GM18519 (cell line): Measurements from ENCODE around the gene FSCN2.
"Not testable (repeated sequence)": the region's sequence is repeated elsewhere in the genome, so short reads cannot be mapped to it uniquely, and the experiment has no call there.

Experiments
- ATAC-seq: cut with Tn5 transposase; IDR thresholded peaks from one replicate; pipeline ENCODE4 v1.9.1; 2021; ENCODE audit warnings: mild to moderate bottlenecking, moderate library complexity; ENCODE audit not compliant: unreplicated experiment, low FRiP score

FSCN2 gene

DNA sequence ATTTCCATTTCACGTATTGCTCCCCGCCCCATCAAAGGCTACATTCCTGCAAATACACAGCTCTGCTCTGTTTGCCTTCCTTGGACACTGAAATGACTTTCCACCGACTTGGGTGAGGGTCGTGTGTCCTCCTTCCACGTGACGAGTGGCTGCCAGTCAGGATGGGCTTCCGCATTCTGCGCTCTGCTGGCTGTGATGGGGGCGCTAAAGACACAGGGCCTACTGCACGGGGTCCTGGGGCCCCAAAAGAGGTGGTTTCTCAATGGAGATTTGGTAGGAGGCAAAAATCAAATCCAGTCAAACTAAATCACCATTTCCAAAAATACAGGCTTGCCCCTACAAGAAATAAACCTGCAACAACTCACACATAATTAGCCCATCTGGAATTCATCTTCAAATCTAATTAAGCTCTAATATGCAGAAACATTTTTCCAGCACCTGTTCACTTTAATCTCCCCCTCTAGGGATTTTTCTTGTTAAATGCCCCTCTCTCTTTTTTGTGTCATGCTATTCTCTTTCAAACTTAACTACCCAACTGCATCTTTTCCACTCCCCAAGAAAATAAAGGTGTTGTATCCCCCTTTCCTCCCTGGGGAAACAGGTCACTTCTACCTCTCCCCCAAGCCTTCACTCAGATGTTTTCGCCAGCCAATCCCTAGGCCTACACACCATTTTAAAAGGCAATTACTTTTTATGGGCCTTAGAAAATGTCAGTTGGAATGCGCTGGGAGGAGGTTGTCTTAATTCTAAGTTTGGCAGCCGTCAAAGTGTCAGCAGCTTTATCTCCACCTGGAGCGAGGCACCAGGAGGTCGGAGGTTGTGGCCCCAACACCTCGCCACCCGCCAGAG, 45.8 kb downstream of the FSCN2 start:
- ATAC-seq: no peak

DNA sequence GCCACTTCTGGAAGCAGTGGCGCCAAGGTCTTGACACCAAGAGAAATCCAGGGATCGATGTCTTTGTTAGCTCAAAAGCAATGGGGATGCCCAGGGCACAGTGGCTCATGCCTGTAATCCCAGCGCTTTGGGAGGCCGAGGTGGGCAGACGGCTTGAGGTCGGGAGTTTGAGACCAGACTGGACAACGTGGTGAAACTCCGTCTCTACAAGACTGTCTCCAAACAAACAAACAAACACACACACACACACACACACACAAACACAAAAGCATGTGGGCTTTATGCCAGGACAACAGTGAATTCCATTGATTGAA, 46.4 kb downstream of the FSCN2 start:
- ATAC-seq: no peak

GRCh38 chr17:81575836-81576235, 47.7 kb downstream of the FSCN2 start:
- no peak for ATAC-seq

DNA sequence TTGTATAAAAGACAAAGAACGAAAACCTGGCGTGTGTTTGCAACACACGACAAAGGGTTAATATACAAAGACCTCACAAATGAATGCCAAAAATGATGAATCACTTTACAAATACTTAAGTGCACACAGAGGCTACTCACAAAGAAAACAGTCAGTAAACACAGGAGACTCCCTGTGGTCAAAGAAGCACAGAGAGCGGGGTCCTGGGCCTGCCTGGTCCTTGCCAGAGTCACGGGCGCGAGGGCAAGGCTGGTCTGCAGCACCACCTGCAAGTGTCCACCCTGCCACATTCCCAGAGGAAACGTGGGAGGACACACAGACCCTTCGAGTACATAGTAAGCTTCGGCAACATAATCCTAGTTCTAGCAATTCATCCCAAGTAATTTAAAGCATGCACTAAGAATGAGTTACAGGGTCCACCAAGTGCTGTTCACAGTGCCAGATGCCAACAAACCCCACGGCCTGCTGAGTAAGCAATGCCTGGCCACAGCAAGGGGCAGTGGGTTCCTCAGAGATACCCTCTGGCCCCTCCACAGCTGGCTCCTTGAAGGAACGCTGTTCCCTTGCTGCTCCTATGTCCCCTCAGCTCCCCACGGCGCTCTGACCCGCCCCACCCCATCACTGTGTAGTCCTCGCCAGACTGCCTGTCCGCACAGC, 48.6 kb downstream of the FSCN2 start:
- ATAC-seq: no peak

DNA sequence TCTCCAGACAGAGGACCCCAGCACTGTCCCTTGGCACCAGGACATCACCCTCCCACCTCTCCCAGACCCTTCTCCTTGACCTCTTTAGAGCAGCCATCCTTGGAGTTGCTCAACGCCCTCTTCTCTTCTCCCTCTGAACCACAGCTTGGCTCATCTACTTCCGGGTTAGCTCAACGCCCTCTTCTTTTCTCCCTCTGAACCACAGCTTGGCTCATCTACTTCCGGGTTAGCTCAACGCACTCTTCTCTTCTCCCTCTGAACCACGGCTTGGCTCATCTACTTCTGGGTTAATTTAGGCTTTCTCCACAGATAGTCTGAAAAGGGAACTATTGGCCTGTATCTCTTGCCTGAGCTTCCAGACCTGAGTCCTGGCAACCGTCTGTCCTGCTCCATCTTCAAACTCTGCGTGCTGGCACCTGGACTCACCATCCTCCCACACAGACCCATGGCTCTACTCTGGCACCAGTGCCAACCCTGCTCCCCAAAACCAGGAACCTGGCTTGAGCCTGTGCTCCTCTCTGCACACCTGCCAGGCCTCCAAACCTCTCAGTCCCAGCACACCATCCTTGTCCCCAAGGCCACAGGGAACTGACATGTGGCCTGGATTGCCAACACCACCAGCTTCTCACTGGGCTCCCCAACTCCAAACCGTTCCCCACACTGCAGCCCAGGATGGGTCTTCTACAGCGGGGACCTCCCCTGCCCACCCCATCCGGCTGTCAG, 49.3 kb downstream of the FSCN2 start:
- no peak for ATAC-seq

- no peak for ATAC-seq
Observed at GRCh38 chr17:81578038-81578441, 49.9 kb downstream of the FSCN2 start.

DNA sequence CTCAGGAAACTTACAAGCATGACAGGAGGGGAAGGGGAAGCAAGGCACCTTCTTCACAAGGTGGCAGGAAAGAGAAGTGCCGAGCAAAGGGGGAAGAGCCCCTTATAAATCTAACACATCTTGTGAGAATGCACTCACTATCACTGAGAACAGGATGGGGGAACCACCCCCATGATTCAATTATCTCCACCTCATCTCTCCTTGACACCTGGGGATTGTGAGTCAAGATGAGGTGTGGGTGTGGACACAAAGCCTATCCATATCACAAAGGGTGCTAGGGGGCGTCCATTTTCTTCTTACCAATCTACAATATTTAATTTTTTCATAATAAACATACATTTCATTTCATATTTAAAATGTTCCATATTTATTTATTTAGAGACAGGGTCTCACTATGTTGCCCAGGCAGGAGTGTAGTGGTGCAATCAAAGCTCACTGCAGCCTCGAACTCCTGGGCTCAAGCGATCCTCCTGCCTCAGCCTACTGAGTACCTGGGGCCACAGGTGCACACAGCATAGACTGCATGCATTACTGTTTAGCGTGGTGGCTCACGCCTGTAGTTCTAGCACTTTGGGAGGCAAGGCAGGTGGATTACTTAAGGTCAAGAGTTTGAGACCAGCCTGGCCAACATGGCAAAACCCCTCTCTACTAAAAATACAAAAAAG, 50.5 kb downstream of the FSCN2 start:
- no peak for ATAC-seq

DNA sequence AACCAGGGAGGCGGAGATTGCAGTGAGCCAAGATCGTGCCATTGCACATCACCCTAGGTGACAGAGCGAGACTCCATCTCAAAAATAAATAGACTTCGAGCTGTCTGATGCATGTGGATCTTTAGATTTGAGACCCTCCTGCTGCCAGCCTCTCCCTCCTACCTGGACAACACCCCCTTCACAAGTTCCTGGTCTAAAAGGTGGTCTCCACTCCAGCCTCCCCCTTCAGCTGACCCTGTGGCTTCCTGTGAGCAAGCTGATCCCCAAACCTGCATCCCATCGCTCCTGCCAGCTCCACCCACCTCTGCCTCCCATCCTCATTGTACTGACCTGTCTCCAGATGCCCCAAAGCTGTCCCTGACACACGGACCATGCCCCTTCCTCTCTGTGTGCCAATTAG, 51.1 kb downstream of the FSCN2 start:
- no peak for ATAC-seq

DNA sequence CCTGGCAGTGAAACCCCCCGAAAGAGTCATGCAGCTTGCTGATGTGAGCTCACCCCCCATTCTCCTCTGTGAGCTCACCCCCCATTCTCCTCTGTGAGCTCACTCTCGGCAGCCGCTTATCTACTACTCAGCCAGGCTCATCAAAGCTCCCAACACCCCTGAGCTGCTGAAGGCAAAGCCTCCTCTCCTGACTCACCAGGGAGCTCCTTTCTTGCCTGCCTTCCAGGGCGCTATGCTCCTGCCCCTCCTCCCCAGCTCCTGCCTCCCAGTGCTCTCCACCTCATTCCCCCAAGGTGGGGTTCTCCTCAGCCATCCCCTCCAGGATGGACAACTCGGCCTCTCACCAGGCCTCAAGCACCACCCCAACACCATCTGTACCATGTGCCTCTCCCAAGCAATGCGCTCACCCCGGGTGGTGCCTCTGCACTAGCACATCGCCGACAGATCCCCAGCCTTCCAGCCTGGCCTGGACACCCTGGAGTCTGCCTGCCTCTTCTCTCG, 51.7 kb downstream of the FSCN2 start:
- no peak for ATAC-seq

DNA sequence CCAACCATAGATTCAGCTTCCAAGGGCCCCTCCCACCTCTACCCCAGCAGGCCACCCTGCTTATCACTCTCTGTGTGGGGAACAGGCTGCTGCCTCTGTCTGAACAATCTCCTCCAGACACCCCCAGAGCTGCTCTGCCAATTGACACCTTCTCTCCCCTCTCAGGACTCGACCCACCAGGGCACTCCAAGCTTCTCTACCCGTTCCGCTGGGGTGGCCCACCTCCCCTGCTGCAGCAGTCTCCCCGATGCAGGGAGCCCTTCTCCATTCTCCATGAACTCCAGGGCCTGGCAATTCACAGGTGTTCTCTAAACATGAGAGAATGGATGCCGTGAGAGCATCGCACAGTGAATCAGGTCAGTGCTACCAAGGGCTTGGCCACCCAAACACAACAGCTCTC, 52.3 kb downstream of the FSCN2 start:
- ATAC-seq: no peak

- ATAC-seq: no peak
Observed at GRCh38 chr17:81581758-81582157, 53.6 kb downstream of the FSCN2 start.

DNA sequence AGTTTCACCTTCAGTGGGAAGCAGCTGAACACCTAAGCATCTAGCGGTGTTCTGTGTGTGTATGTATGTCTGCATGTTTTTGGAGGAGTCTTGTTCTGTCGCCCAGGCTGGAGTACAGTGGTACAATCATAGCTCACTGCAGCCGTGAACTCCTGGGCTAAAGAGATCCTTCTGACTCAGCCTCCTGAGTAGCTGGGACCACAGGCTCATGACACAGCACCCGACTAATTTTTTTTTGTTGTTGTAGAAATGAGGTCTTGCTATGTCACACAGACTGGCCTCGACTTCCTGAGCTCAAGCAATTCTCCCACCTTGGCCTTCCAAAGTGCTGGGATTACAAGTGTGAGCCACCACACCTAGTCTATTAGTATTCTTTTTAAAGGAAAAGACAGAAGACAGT, 54.2 kb downstream of the FSCN2 start:
- no peak for ATAC-seq

DNA sequence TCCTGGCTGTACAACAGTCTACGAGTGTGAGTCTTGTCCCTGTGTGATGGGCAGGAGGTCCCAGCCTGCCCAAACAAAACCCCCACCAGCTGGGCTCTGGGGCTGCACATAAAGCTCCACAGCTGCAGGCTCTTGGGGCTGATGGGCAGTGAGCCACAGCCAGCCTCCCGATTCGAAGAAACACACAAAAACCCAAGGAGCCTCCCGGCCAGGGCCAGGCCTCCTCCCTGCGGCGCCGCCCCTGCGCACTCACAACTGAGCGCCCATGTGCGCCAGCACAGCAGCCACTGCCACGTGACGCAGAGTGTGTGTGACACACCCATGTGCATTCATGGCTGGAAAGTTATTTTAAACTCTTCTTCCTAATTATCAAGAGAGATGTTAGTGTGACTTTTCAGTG, 54.6 kb downstream of the FSCN2 start:
- no peak for ATAC-seq

GRCh38 chr17:81583589-81584342, 55.6 kb downstream of the FSCN2 start:
- ATAC-seq: no peak

- ATAC-seq: not testable (repeated sequence)
Observed at GRCh38 chr17:81584771-81585170, 56.6 kb downstream of the FSCN2 start.

DNA sequence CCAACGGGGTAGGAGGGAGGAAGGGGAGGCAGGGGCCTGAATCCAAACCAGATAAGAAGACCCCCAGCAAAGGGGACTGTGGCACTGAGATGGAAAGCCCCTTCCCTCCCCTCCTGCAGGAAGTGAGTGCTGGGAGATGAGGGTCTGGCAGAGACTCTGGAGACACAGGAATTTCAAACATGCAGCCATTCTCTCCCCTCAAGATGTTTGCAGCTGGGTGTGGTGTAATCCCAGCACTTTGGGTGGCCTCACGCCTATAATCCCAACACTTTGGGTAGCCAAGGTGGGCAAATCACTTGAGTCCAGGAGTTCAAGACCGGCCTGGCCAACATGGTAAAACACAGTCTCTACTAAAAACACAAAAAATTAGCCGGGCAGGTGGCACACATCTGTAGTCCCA, 57.9 kb downstream of the FSCN2 start:
- no peak for ATAC-seq
